GM08714 (cell line): ENCODE results near the gene MALRD1.

Experiments
- H3K4me3 ChIP-seq: fragments of 200-500 bp; sonication (Bioruptor generic); 2 replicates; pipeline ENCODE4 v1.5.1; 2014; ENCODE audit warnings: mild to moderate bottlenecking, low read length, inconsistent platforms
- ZNF274 ChIP-seq: IDR thresholded peaks from 2 replicates; pipeline ENCODE4 v1.6.1; 2012; ENCODE audit warnings: mild to moderate bottlenecking, low read depth, low read length

Gene MALRD1

DNA sequence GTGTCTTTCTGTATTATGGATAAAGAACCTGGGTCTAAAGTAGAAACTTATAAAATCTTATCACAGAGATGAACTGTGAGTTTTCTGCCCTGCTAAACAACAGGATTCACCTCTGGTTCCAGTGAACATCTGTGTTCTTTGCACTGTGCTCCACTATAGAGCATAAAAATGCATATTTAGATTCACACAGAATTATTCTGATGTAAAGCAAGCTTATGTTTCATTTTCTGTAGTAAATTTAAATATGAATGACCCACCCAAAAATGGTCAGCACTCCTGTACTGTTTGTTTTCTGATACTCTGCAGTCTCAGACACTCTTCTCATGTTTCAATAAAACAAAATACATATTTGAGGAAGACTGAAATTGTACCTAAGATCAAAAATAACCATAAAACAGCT, 563.2 kb downstream of the MALRD1 start:
- no peak overlapping the region for H3K4me3 ChIP-seq
- TF ChIP-seq ZNF274 = no peak

DNA sequence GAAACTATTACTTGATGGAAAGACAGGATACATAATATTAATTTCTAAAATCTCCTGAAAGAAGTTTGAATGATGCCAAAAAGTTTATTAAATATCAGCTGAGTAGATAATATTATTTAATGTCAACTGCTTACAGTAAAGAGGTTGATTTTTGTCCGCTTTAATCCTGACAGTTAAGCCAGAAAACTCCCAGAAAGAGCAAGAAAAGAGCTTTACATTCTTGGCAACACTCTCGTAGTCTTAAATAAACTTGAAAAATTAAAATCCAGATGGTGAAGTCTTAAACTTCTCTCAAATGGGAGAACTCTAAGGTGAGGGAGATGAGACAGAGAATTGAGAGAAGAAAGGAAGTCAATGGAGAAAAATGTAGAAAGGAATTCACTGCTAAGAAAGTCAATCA, 568.4 kb downstream of the MALRD1 start:
- H3K4me3 ChIP-seq = no peak overlapping the region
- TF ChIP-seq ZNF274 = no peak

DNA sequence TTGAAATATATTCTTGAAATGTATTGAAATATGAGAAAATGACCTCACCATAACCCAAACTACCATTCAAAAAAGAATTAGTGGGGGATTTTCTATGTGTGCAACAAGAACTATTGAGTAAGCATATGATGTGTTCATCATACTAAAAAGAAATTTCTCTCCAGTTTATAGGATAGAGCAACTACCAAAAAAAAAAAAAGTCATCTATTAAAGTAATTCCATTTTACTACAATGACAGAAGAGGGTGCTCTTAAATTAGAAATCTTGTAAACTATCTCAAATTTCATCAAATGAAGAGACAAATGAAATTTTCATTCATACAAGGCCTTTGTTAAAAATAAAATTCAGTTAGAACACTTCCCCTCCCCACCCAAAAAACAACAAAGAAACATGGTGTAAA, 572.2 kb downstream of the MALRD1 start:
- no peak overlapping the region for H3K4me3 ChIP-seq
- no peak for TF ChIP-seq ZNF274

GRCh38 chr10:19623321-19623720, 574.7 kb downstream of the MALRD1 start:
- H3K4me3 ChIP-seq = no peak overlapping the region
- TF ChIP-seq ZNF274 = no peak

DNA sequence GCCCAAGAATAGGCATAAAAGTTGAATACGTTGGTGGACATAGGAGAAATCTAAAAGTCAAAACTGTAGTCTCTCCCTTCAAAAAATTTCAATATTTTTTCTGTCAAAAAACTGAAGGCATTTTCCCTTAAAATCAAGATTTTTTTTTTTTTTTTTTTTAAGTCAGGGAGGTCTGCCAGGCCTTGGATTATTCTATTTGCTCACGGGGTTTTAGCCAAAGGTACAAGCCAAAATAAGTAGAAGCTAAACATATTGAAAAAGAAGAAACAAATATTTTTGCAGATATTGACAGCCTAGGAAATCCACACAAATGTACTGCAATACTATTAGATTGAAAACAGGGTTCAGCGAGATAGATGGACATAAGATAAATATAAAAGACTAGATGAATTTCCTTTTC, 577.6 kb downstream of the MALRD1 start:
- no peak for TF ChIP-seq ZNF274
- no peak overlapping the region for H3K4me3 ChIP-seq

- TF ChIP-seq ZNF274 = no peak
Measured at GRCh38 chr10:19628767-19629560, 580.4 kb downstream of the MALRD1 start.

GRCh38 chr10:19629567-19629966, 581.0 kb downstream of the MALRD1 start:
- no peak overlapping the region for H3K4me3 ChIP-seq
- no peak for TF ChIP-seq ZNF274

More at GRCh38 chr10:19628767-19629560, 580.4 kb downstream of the MALRD1 start:
- no peak overlapping the region for H3K4me3 ChIP-seq

DNA sequence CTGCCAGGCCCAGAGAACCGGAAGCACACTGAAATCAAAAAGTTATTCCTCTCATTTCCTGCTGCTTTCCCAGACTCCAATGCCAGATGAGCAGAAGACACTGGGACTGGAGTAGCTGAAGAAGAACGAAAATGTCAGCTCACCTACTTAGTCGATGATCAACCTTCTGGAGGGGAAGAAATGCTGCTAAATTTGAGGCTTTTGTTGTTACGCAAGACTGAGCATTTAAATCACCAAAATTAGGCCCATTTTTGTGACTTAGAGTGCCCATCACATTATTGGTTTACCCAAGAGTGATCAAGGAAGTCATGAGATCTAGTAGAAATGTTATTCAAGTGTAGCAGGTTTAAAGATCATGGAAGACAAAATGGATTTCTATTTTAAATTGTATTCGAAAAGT, 585.6 kb downstream of the MALRD1 start:
- TF ChIP-seq ZNF274 = no peak
- no peak overlapping the region for H3K4me3 ChIP-seq

DNA sequence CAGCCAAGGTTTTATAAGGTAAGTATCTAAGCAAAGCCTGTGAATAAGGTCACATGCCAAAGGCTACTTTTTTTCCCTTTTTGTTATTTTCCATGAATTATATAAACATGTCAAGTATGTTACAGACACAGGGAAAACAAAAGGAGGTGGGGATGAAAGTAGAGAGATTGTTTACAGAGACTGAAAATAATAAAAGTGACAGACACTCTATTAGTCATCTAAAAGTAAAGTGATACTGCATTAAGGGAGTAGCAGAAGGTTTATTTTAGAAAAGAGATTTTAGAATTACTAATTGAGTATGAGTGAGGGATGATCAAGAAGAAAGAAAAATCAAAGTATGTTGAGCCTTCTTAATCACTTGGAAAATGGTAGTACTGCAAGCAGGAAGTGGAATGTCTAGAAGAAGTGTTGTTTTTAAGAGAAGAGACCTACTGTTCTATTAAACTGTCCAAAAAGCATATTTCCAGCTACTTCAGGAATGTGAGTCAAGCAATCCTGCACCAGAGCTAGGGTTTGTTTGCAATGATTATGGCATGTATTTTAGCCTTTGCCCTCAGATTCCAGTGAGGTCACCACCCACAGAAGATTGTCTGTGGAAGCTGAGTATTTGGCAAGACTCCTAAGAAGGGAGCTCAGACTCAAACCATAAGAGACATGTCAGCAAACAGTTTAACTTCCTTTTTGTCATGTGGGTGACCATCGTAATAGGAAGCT, 589.7 kb downstream of the MALRD1 start:
- H3K4me3 ChIP-seq = no peak overlapping the region; the same call in 1 of the 2 replicates

GRCh38 chr10:19638896-19639233, 590.3 kb downstream of the MALRD1 start:
- H3K4me3 ChIP-seq = no peak overlapping the region; the same call in 1 of the 2 replicates

More for the DNA sequence above, 589.7 kb downstream of the MALRD1 start:
- no peak for TF ChIP-seq ZNF274

DNA sequence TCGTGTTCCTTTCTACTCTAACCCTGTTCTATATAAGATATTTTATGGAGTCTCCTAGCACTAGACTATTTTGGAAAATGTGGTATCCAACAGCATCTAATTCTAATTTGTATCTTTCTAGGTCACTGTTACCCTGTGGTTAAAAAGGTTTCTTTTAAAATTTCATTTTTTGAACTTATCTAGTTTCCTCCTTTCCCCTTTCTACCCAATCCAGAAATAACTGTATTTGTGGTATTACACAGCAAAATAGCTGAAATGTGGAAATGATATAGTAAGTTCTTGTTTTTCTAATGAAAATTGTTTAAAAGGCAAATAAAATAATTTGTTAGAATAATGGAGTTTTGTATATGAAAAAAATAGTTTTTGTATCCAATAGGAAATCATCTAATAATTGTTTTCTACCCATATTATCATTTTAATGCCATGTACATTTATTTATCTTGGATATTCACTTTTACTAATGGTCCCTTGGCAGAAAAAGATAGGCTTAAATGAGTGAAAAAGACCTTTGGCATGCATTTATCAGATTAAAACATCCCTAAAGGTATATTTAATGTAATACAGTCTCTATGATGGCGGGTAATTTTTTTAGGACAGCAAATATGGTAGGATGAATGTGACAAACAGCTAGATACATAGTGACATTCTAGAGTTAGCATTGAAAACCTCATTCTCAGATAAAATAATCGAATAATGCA, 592.1 kb downstream of the MALRD1 start:
- no peak overlapping the region for H3K4me3 ChIP-seq
- no peak for TF ChIP-seq ZNF274

More at GRCh38 chr10:19638896-19639233, 590.3 kb downstream of the MALRD1 start:
- no peak for TF ChIP-seq ZNF274

DNA sequence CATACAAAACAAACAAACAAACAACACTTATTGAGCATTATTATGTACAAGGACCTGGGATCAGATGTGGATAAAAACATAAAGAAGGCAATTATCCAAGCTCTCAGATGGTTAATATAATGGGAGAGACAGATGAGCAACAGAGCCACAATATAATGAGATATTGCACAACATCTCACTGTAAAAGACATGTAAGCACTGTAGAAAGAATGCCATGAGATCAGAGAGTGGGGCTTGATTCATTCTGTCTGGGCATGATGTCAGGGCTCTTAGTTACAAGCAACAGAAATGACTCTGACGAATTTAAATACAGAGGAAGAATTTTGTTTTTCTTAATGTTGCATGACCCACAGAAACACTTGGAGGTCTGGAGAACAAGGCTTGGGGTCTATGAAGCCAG, 602.9 kb downstream of the MALRD1 start:
- H3K4me3 ChIP-seq = no peak overlapping the region
- no peak for TF ChIP-seq ZNF274

- no peak overlapping the region for H3K4me3 ChIP-seq
- no peak for TF ChIP-seq ZNF274
Measured at GRCh38 chr10:19652750-19653149, 604.1 kb downstream of the MALRD1 start.

DNA sequence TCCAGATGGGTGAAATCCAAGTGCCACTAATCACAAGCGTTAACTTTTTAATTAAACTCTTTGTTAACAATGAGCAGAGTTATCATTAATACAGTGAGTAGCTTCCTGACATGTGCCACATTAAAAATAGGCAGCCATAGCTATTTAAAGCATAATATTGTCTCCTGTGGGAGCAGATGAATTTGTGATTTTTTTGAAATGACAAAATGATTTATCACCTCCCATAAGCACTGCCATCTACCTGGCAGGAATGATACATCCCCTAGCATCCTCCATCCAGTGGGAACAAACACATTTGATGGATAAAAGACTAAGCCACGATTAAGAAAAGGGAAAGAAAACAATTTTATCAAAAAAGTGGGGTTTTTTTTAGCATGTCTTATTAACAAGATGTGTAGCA, 605.3 kb downstream of the MALRD1 start:
- H3K4me3 ChIP-seq = no peak overlapping the region
- TF ChIP-seq ZNF274 = no peak

- TF ChIP-seq ZNF274 = no peak
- no peak overlapping the region for H3K4me3 ChIP-seq
Measured at GRCh38 chr10:19654576-19654975, 606.0 kb downstream of the MALRD1 start.
